Keratinocyte (primary cell): ENCODE data around the gene KANK2. TPM values are rescaled to one million over a fixed set of nuclear protein-coding genes. Genes with fewer than 3 reads are reported as not detected.

Experiments
- DNase-seq: peaks from one replicate; pipeline ENCODE4 v3.0.0-alpha.2; 2011; ENCODE audit warnings: low read depth, missing footprints, low spot score
- FAIRE-seq: peaks from 2 replicates; lab custom pipeline; 2011; peaks lifted over from hg19 to GRCh38; lab: Jason Lieb, UNC
- H2AFZ ChIP-seq: 2 replicates; pipeline ENCODE4 v1.6.0; 2012; ENCODE audit warnings: low read length, control low read depth, inconsistent platforms; ENCODE audit not compliant: control insufficient read depth
- H3K27ac ChIP-seq: 2 replicates; pipeline ENCODE4 v1.5.1; 2011; ENCODE audit warnings: low read length; ENCODE audit not compliant: control insufficient read depth, insufficient read depth
- H3K27me3 ChIP-seq: 3 replicates; pipeline ENCODE4 v1.6.0; 2011; ENCODE audit warnings: low read length; ENCODE audit not compliant: control insufficient read depth, insufficient read depth; ENCODE audit errors: extremely low read depth
- H3K36me3 ChIP-seq, 2 experiments: 2 replicates in 1 of 2; 3 replicates in 1 of 2; pipeline ENCODE4 v1.5.1; 2011; ENCODE audit warnings: low read length in 2 of 2, mild to moderate bottlenecking in 1 of 2; ENCODE audit not compliant: control insufficient read depth in 2 of 2, insufficient read depth in 2 of 2; ENCODE audit errors: extremely low read depth in 1 of 2
- H3K4me1 ChIP-seq: 3 replicates; pipeline ENCODE4 v1.5.1; 2011; ENCODE audit warnings: low read length; ENCODE audit not compliant: control insufficient read depth, insufficient read depth; ENCODE audit errors: extremely low read depth
- H3K4me2 ChIP-seq: 3 replicates; pipeline ENCODE4 v1.6.0; 2011; ENCODE audit warnings: low read depth, low read length; ENCODE audit not compliant: control insufficient read depth, insufficient read depth; ENCODE audit errors: extremely low read depth
- H3K4me3 ChIP-seq, 3 experiments: fragments of 200-600 bp in 1 of 3; sonication (generic) in 1 of 3; 2 replicates in 2 of 3; 3 replicates in 1 of 3; pipeline ENCODE4 v1.5.1; 2011 to 2016; ENCODE audit warnings: low read length in 3 of 3, mild to moderate bottlenecking in 3 of 3, control low read depth in 2 of 3, inconsistent platforms in 1 of 3, low read depth in 1 of 3, mixed read lengths in 1 of 3, mixed run types in 1 of 3, moderate library complexity in 1 of 3; ENCODE audit not compliant: control insufficient read depth in 2 of 3, insufficient read depth in 2 of 3; ENCODE audit errors: extremely low read depth in 1 of 3
- H3K79me2 ChIP-seq: 2 replicates; pipeline ENCODE4 v1.6.0; 2012; ENCODE audit warnings: low read length; ENCODE audit not compliant: control insufficient read depth, insufficient read depth
- H3K9ac ChIP-seq: 3 replicates; pipeline ENCODE4 v1.6.0; 2011; ENCODE audit warnings: low read length; ENCODE audit not compliant: control insufficient read depth, insufficient read depth; ENCODE audit errors: extremely low read depth
- H3K9me1 ChIP-seq: 3 replicates; pipeline ENCODE4 v1.6.0; 2011; ENCODE audit warnings: low read length; ENCODE audit not compliant: control insufficient read depth, insufficient read depth; ENCODE audit errors: extremely low read depth
- H3K9me3 ChIP-seq: 2 replicates; pipeline ENCODE4 v1.5.1; 2012; ENCODE audit warnings: low read depth, low read length; ENCODE audit not compliant: control insufficient read depth
- H4K20me1 ChIP-seq: 3 replicates; pipeline ENCODE4 v1.6.0; 2011; ENCODE audit warnings: low read length; ENCODE audit not compliant: control insufficient read depth, insufficient read depth; ENCODE audit errors: extremely low read depth
- CTCF ChIP-seq, 3 experiments: IDR thresholded peaks in 1 of 3; conservative IDR thresholded peaks in 1 of 3; optimal IDR thresholded peaks in 1 of 3; 2 replicates in 2 of 3; 3 replicates in 1 of 3; pipeline versions ENCODE3 to v1.5.1; 2011; ENCODE audit warnings: low read length in 3 of 3, mild to moderate bottlenecking in 3 of 3, moderate library complexity in 2 of 3, control low read depth in 1 of 3, inconsistent platforms in 1 of 3; ENCODE audit not compliant: insufficient read depth in 2 of 3; ENCODE audit errors: extremely low read depth in 1 of 3
- EZH2 ChIP-seq: IDR thresholded peaks from one replicate; pipeline ENCODE4 v1.6.1; 2012; ENCODE audit warnings: inconsistent platforms, mild to moderate bottlenecking, low read length, moderate library complexity
- dilution Hi-C: fragments of 300-500 bp; cut with MboI; formaldehyde crosslinking; loops from one replicate; pipeline ENCODE4 v1.7.0; 2020; ENCODE audit warnings: low sequenced_read_pairs; ENCODE audit not compliant: extremely low pct_ligation_motif_present
- polyA plus RNA-seq, 5 experiments: library from polyadenylated mRNA; depleted of rRNA in 3 of 5; stranded (reverse) in 3 of 5; stranded (forward) in 1 of 5; unstranded in 1 of 5; fragments of >200 nt; gene quantifications; 1 replicate in 1 of 5; 2 replicates in 3 of 5; 3 replicates in 1 of 5; pipeline versions ENCODE4 v1.2.1 to v1.2.3, GENCODE V29; 2011 to 2012; ENCODE audit warnings: missing spikeins in 2 of 5, low read depth in 1 of 5, low replicate concordance in 1 of 5

KANK2 gene
- polyA plus RNA-seq, 1 donor (not counting 4 experiments of a cell fraction or from before 2014, with no cell fraction given) = 2.8 TPM

- no peaks in the 10 kb centered on the region for H3K27me3 ChIP-seq
- H3K36me3 ChIP-seq = peaks cover 7 to 20% of the 10 kb centered on the region in 2 experiments
- no peak overlapping the region for H3K27ac ChIP-seq
- dilution Hi-C loops = no loop called here
- no peak overlapping the region for H2AFZ ChIP-seq
- H3K4me3 ChIP-seq = no peak overlapping the region
- H3K79me2 ChIP-seq = no peaks in the 10 kb centered on the region
- no peaks in the 10 kb centered on the region for H3K9me1 ChIP-seq
- FAIRE-seq (no peak), DNase-seq (no peak)
- H3K9ac ChIP-seq = no peak overlapping the region
- H3K4me1 ChIP-seq = no peaks in the 10 kb centered on the region
- TF ChIP-seq CTCF (optimal IDR thresholded peaks at IDR 0.05 in 1 of 3, IDR thresholded peaks at IDR 0.05 in 1 of 3, conservative IDR thresholded peaks at IDR 0.05 in 1 of 3; ENCODE audit: extremely low read depth in 1 of 3, insufficient read depth in 2 of 3, low read length in 3 of 3) (no peak), EZH2 (no peak)
- no peaks in the 10 kb centered on the region for H3K9me3 ChIP-seq
- no peaks in the 10 kb centered on the region for H4K20me1 ChIP-seq
- no peak overlapping the region for H3K4me2 ChIP-seq
Measured at GRCh38 chr19:11232555-11232954, 35.2 kb upstream of the KANK2 start.

DNA sequence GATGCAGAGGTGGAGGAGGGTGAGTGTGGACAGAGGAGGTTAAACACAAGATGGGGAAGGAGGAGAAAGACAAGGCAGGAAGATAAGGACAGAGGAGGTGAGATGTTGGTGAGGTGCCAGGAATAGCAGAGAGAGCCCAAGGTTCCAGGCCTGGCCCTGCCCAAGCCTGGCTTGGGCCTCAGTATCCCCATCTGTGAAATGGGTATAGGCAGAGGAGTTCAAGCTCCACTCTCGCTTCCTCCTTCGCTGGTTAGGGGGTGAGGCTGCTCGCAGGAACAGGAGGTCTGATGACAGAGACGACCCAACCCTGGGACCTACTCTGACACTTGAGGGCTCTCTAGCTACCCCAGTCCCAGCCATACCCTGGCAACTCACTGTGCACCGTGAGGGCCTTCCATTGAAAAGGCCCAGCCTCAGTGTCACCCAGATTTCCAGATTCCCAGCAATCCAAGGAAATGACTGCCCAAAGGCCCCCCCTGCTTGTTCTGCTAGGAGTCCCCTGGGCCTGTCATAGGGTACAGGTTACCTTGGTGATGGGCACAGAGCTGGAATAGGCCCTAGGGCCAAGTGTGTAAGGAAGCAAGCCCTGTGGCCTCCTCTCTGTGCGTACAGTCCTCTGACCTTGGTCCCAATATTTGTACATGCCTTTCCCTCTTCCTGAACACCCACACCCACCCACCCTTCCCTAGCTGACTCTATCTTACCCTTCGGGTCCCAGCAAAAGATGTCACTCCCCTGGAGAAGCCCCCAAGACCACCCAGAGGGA is 33.5 kb upstream of the KANK2 start:
- no peaks in the 10 kb centered on the region for H3K79me2 ChIP-seq
- TF ChIP-seq CTCF (optimal IDR thresholded peaks at IDR 0.05 in 1 of 3, IDR thresholded peaks at IDR 0.05 in 1 of 3, conservative IDR thresholded peaks at IDR 0.05 in 1 of 3; ENCODE audit: extremely low read depth in 1 of 3, insufficient read depth in 2 of 3, low read length in 3 of 3) (no peak), EZH2 (no peak)
- H3K9me3 ChIP-seq = no peaks in the 10 kb centered on the region
- no peak for FAIRE-seq
- H3K4me3 ChIP-seq = no peak overlapping the region
- no peak overlapping the region for H2AFZ ChIP-seq
- H3K9ac ChIP-seq = no peak overlapping the region
- no peaks in the 10 kb centered on the region for H4K20me1 ChIP-seq
- H3K27me3 ChIP-seq = no peaks in the 10 kb centered on the region
- H3K36me3 ChIP-seq = peaks cover 7 to 18% of the 10 kb centered on the region in 2 experiments
- no peaks in the 10 kb centered on the region for H3K4me1 ChIP-seq
- H3K27ac ChIP-seq = no peak overlapping the region
- dilution Hi-C loops = no loop called here
- no peaks in the 10 kb centered on the region for H3K9me1 ChIP-seq
- H3K4me2 ChIP-seq = no peak overlapping the region
- DNase-seq = no peak
